Gastroesophageal sphincter (tissue), 3 donors: ENCODE measurements around the gene LBHD1.

Source experiments
- EP300 ChIP-seq: sonication (generic); formaldehyde crosslinking; IDR thresholded peaks from one replicate; pipeline ENCODE4 v1.6.1; 2017; ENCODE audit warnings: antibody characterized with exemption, mild to moderate bottlenecking
- POLR2A ChIP-seq, 2 donors: fragments of 450-650 bp; IDR thresholded peaks; one replicate each; pipeline ENCODE4 v1.6.1; 2017; ENCODE audit warnings: antibody characterized with exemption in 2 of 2, mild to moderate bottlenecking in 2 of 2, moderate library complexity in 1 of 2
- POLR2AphosphoS5 ChIP-seq: sonication (generic); formaldehyde crosslinking; IDR thresholded peaks from one replicate; pipeline ENCODE4 v1.6.1; 2017; ENCODE audit warnings: antibody characterized with exemption
- TF ChIP-seq, protein P1 (sequence below), 4 experiments: fragments of 200-600 bp in 2 of 4; fragments of 450-650 bp in 2 of 4; sonication (generic) in 1 of 4; IDR thresholded peaks; one replicate each; pipeline ENCODE4 v1.5.1; 2017 to 2019; ENCODE audit warnings: antibody characterized with exemption in 4 of 4, mild to moderate bottlenecking in 2 of 4, moderate library complexity in 2 of 4

DNA sequence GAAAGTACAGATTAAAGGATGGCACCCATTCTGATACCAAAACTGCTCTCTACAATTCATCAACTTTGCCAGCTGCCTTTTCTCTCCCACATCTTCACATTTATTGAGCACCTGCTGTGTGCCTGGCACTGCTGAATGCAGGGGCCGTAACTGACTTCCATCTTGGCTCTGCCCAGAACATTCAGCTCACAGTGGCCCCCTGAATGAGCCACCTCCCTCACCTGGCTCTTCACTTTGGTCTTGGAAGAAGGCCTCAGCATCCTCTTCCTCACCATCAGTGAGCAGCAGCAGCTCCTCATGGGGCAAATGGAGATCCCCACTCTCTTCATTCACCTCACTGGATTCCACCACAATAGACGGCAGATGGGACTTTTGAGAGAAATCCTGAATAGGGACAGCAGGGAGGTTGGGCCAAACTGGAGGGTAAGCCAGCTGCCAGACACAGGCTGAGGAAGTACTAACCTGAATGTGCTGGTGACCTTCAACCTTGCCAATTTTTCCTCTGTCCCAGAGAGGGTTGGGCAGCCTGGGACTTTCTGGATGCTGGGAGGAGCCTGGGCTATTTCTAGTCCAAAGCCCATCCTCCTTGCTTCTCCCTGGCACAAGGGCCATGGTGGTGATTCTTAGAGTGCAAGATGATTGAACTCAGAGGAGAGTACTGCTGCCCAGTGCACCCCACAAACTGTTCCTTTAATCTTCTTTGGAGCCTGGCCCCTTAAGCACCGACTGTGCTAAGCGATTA, 2.5 kb downstream of the LBHD1 start:
- TF ChIP-seq, protein P1, sequence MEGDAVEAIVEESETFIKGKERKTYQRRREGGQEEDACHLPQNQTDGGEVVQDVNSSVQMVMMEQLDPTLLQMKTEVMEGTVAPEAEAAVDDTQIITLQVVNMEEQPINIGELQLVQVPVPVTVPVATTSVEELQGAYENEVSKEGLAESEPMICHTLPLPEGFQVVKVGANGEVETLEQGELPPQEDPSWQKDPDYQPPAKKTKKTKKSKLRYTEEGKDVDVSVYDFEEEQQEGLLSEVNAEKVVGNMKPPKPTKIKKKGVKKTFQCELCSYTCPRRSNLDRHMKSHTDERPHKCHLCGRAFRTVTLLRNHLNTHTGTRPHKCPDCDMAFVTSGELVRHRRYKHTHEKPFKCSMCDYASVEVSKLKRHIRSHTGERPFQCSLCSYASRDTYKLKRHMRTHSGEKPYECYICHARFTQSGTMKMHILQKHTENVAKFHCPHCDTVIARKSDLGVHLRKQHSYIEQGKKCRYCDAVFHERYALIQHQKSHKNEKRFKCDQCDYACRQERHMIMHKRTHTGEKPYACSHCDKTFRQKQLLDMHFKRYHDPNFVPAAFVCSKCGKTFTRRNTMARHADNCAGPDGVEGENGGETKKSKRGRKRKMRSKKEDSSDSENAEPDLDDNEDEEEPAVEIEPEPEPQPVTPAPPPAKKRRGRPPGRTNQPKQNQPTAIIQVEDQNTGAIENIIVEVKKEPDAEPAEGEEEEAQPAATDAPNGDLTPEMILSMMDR (IDR thresholded peaks at IDR 0.05): no peak
- no peak for TF ChIP-seq POLR2A (IDR thresholded peaks at IDR 0.05)
- TF ChIP-seq EP300: no peak
- TF ChIP-seq POLR2AphosphoS5: no peak
